Measurements from ENCODE around the gene SIRT6.

DNA sequence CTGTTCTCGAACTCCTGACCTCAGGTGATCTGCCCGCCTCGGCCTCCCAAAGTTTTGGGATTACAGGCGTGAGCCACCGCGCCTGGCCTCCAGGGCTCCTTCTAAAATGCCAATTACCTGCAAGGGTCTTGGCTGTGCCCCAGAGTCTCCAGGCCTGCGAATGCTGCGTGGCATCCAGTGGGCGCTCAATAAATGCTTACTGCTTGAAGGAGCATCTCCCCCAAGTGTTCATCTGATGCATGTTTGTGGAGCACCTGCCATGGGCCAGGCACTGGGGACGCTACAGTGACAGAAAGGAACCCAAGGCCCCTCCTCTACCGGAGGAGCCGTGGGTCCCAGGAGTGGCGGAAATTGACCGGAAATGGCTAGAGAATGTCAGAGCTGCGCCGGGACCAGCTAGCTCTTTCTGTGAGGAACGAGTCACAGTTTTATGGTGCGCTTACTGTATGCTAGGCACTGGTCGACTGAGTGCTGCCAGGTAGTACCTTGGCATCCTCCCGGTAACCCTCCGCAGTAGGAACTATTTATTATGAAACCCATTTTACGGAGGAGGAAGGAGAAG lies 14.3 kb upstream of the SIRT6 start:
- TF ChIP-seq, protein P1, sequence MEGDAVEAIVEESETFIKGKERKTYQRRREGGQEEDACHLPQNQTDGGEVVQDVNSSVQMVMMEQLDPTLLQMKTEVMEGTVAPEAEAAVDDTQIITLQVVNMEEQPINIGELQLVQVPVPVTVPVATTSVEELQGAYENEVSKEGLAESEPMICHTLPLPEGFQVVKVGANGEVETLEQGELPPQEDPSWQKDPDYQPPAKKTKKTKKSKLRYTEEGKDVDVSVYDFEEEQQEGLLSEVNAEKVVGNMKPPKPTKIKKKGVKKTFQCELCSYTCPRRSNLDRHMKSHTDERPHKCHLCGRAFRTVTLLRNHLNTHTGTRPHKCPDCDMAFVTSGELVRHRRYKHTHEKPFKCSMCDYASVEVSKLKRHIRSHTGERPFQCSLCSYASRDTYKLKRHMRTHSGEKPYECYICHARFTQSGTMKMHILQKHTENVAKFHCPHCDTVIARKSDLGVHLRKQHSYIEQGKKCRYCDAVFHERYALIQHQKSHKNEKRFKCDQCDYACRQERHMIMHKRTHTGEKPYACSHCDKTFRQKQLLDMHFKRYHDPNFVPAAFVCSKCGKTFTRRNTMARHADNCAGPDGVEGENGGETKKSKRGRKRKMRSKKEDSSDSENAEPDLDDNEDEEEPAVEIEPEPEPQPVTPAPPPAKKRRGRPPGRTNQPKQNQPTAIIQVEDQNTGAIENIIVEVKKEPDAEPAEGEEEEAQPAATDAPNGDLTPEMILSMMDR (IDR thresholded peaks at IDR 0.05), result no peak
- no peak for TF ChIP-seq POLR2A (IDR thresholded peaks at IDR 0.05)

Measured in upper lobe of left lung (tissue), 4 donors.